Sigmoid colon (tissue), 4 donors: ENCODE measurements around the gene HSDL2.

ENCODE experiments used
- EP300 ChIP-seq, 4 donors: sonication (generic); formaldehyde crosslinking; IDR thresholded peaks; one replicate each; pipeline ENCODE4 v1.6.1; 2017; ENCODE audit warnings: antibody characterized with exemption in 4 of 4
- POLR2A ChIP-seq, 2 donors: fragments of 450-650 bp; IDR thresholded peaks; one replicate each; pipeline ENCODE4 v1.6.1; 2016; ENCODE audit warnings: antibody characterized with exemption in 2 of 2, mild to moderate bottlenecking in 2 of 2, moderate library complexity in 2 of 2
- TF ChIP-seq, protein P1 (sequence below), 4 experiments: fragments of 450-650 bp in 3 of 4; fragments of 200-600 bp in 1 of 4; IDR thresholded peaks; one replicate each; pipeline ENCODE4 v1.5.1; 2016 to 2019; ENCODE audit warnings: antibody characterized with exemption in 4 of 4, mild to moderate bottlenecking in 3 of 4, moderate library complexity in 2 of 4

DNA sequence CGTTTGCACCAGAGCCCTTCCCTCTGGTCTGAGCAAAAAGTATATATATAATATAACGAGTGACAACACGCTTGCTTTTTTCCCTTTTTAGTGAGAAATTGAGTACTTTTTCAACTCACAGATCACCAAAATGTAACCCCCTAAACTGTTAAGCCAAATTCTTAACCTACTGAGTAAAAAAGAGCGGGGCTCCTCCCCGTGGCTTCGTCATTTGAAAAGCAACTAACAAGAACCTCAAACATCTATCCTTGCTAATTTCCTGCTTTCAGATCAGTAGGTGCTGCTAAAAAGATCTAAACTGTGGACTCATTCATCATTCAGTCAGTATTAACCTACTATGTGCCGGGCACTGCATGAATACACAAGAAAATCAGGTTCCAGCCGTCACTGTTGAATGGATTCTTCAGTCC, 45.5 kb upstream of the HSDL2 start:
- TF ChIP-seq POLR2A (IDR thresholded peaks at IDR 0.05) (no peak), EP300 (IDR thresholded peaks at IDR 0.05) (no peak)
- TF ChIP-seq, protein P1, sequence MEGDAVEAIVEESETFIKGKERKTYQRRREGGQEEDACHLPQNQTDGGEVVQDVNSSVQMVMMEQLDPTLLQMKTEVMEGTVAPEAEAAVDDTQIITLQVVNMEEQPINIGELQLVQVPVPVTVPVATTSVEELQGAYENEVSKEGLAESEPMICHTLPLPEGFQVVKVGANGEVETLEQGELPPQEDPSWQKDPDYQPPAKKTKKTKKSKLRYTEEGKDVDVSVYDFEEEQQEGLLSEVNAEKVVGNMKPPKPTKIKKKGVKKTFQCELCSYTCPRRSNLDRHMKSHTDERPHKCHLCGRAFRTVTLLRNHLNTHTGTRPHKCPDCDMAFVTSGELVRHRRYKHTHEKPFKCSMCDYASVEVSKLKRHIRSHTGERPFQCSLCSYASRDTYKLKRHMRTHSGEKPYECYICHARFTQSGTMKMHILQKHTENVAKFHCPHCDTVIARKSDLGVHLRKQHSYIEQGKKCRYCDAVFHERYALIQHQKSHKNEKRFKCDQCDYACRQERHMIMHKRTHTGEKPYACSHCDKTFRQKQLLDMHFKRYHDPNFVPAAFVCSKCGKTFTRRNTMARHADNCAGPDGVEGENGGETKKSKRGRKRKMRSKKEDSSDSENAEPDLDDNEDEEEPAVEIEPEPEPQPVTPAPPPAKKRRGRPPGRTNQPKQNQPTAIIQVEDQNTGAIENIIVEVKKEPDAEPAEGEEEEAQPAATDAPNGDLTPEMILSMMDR (IDR thresholded peaks at IDR 0.05), result no peak
